Keratinocyte (primary cell): Measurements from ENCODE around the gene MICAL2. TPM values are rescaled to one million over a fixed set of nuclear protein-coding genes. Genes with fewer than 3 reads are reported as not detected.

Experiments
- DNase-seq: peaks from one replicate; pipeline ENCODE4 v3.0.0-alpha.2; 2011; ENCODE audit warnings: low read depth, missing footprints, low spot score
- FAIRE-seq: peaks from 2 replicates; lab custom pipeline; 2011; peaks lifted over from hg19 to GRCh38; lab: Jason Lieb, UNC
- H2AFZ ChIP-seq: 2 replicates; pipeline ENCODE4 v1.6.0; 2012; ENCODE audit warnings: low read length, control low read depth, inconsistent platforms; ENCODE audit not compliant: control insufficient read depth
- H3K27ac ChIP-seq: 2 replicates; pipeline ENCODE4 v1.5.1; 2011; ENCODE audit warnings: low read length; ENCODE audit not compliant: control insufficient read depth, insufficient read depth
- H3K27me3 ChIP-seq: 3 replicates; pipeline ENCODE4 v1.6.0; 2011; ENCODE audit warnings: low read length; ENCODE audit not compliant: control insufficient read depth, insufficient read depth; ENCODE audit errors: extremely low read depth
- H3K36me3 ChIP-seq, 2 experiments: 2 replicates in 1 of 2; 3 replicates in 1 of 2; pipeline ENCODE4 v1.5.1; 2011; ENCODE audit warnings: low read length in 2 of 2, mild to moderate bottlenecking in 1 of 2; ENCODE audit not compliant: control insufficient read depth in 2 of 2, insufficient read depth in 2 of 2; ENCODE audit errors: extremely low read depth in 1 of 2
- H3K4me1 ChIP-seq: 3 replicates; pipeline ENCODE4 v1.5.1; 2011; ENCODE audit warnings: low read length; ENCODE audit not compliant: control insufficient read depth, insufficient read depth; ENCODE audit errors: extremely low read depth
- H3K4me2 ChIP-seq: 3 replicates; pipeline ENCODE4 v1.6.0; 2011; ENCODE audit warnings: low read depth, low read length; ENCODE audit not compliant: control insufficient read depth, insufficient read depth; ENCODE audit errors: extremely low read depth
- H3K4me3 ChIP-seq, 3 experiments: fragments of 200-600 bp in 1 of 3; sonication (generic) in 1 of 3; 2 replicates in 2 of 3; 3 replicates in 1 of 3; pipeline ENCODE4 v1.5.1; 2011 to 2016; ENCODE audit warnings: low read length in 3 of 3, mild to moderate bottlenecking in 3 of 3, control low read depth in 2 of 3, inconsistent platforms in 1 of 3, low read depth in 1 of 3, mixed read lengths in 1 of 3, mixed run types in 1 of 3, moderate library complexity in 1 of 3; ENCODE audit not compliant: control insufficient read depth in 2 of 3, insufficient read depth in 2 of 3; ENCODE audit errors: extremely low read depth in 1 of 3
- H3K79me2 ChIP-seq: 2 replicates; pipeline ENCODE4 v1.6.0; 2012; ENCODE audit warnings: low read length; ENCODE audit not compliant: control insufficient read depth, insufficient read depth
- H3K9ac ChIP-seq: 3 replicates; pipeline ENCODE4 v1.6.0; 2011; ENCODE audit warnings: low read length; ENCODE audit not compliant: control insufficient read depth, insufficient read depth; ENCODE audit errors: extremely low read depth
- H3K9me1 ChIP-seq: 3 replicates; pipeline ENCODE4 v1.6.0; 2011; ENCODE audit warnings: low read length; ENCODE audit not compliant: control insufficient read depth, insufficient read depth; ENCODE audit errors: extremely low read depth
- H3K9me3 ChIP-seq: 2 replicates; pipeline ENCODE4 v1.5.1; 2012; ENCODE audit warnings: low read depth, low read length; ENCODE audit not compliant: control insufficient read depth
- H4K20me1 ChIP-seq: 3 replicates; pipeline ENCODE4 v1.6.0; 2011; ENCODE audit warnings: low read length; ENCODE audit not compliant: control insufficient read depth, insufficient read depth; ENCODE audit errors: extremely low read depth
- EZH2 ChIP-seq: IDR thresholded peaks from one replicate; pipeline ENCODE4 v1.6.1; 2012; ENCODE audit warnings: inconsistent platforms, mild to moderate bottlenecking, low read length, moderate library complexity
- dilution Hi-C: fragments of 300-500 bp; cut with MboI; formaldehyde crosslinking; loops from one replicate; pipeline ENCODE4 v1.7.0; 2020; ENCODE audit warnings: low sequenced_read_pairs; ENCODE audit not compliant: extremely low pct_ligation_motif_present
- polyA plus RNA-seq, 5 experiments: library from polyadenylated mRNA; depleted of rRNA in 3 of 5; stranded (reverse) in 3 of 5; stranded (forward) in 1 of 5; unstranded in 1 of 5; fragments of >200 nt; gene quantifications; 1 replicate in 1 of 5; 2 replicates in 3 of 5; 3 replicates in 1 of 5; pipeline versions ENCODE4 v1.2.1 to v1.2.3, GENCODE V29; 2011 to 2012; ENCODE audit warnings: missing spikeins in 2 of 5, low read depth in 1 of 5, low replicate concordance in 1 of 5
- TF ChIP-seq, protein P1 (sequence below), 3 experiments: IDR thresholded peaks in 1 of 3; conservative IDR thresholded peaks in 1 of 3; optimal IDR thresholded peaks in 1 of 3; 2 replicates in 2 of 3; 3 replicates in 1 of 3; pipeline versions ENCODE3 to v1.5.1; 2011; ENCODE audit warnings: low read length in 3 of 3, mild to moderate bottlenecking in 3 of 3, moderate library complexity in 2 of 3, control low read depth in 1 of 3, inconsistent platforms in 1 of 3; ENCODE audit not compliant: insufficient read depth in 2 of 3; ENCODE audit errors: extremely low read depth in 1 of 3

MICAL2 gene
- polyA plus RNA-seq, 1 donor (not counting 4 experiments of a cell fraction or from before 2014, with no cell fraction given): 83.9 TPM

DNA sequence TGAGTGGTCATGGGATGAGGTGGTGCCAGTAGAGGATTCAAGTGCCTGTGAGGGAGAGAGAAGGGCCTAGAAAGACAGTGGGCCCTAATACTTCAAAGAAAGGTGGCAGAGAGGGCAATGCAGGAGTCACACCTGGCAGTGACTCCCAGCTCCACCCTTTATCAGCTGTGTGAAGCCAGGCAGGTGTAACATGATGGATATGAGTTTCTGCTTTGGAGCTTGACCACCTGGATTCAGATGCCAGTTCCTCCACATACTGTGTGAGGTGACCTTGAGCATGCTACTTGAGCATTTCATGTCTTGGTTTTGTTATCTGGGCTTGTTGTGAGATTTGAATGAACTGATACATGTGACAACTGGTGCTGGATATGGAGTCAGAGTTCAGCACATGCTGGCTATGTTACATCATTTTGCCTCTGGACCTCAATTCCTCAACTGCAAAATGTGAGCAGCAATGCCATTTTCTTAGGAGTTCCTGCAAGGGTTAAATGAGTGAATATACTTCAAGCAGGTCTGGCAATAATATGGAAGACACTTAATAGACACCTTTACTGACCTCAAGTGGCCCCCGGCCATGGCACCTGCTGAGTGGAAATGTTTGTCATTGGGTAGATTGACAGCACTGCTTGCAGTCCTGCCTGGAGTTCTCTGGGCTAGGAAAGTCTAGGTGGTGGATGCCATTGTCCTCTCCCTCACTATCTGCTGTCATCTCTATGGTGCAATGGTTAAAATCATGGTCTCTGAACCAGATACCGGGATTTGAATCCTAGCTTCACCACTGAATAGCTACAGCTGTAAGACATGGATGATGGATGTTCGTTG is 83.3 kb downstream of the MICAL2 start:
- H3K27ac ChIP-seq: peak overlapping the region; percentile 18
- no peaks in the 10 kb centered on the region for H3K9me1 ChIP-seq
- no peak overlapping the region for H3K4me2 ChIP-seq
- TF ChIP-seq, protein P1, sequence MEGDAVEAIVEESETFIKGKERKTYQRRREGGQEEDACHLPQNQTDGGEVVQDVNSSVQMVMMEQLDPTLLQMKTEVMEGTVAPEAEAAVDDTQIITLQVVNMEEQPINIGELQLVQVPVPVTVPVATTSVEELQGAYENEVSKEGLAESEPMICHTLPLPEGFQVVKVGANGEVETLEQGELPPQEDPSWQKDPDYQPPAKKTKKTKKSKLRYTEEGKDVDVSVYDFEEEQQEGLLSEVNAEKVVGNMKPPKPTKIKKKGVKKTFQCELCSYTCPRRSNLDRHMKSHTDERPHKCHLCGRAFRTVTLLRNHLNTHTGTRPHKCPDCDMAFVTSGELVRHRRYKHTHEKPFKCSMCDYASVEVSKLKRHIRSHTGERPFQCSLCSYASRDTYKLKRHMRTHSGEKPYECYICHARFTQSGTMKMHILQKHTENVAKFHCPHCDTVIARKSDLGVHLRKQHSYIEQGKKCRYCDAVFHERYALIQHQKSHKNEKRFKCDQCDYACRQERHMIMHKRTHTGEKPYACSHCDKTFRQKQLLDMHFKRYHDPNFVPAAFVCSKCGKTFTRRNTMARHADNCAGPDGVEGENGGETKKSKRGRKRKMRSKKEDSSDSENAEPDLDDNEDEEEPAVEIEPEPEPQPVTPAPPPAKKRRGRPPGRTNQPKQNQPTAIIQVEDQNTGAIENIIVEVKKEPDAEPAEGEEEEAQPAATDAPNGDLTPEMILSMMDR (optimal IDR thresholded peaks at IDR 0.05 in 1 of 3, IDR thresholded peaks at IDR 0.05 in 1 of 3, conservative IDR thresholded peaks at IDR 0.05 in 1 of 3; ENCODE audit: extremely low read depth in 1 of 3, insufficient read depth in 2 of 3, low read length in 3 of 3): no peak
- TF ChIP-seq EZH2: no peak
- no peaks in the 10 kb centered on the region for H4K20me1 ChIP-seq
- FAIRE-seq (no peak), DNase-seq (no peak)
- H3K9ac ChIP-seq: no peak overlapping the region
- H3K4me1 ChIP-seq: peaks cover 48% of the 10 kb centered on the region
- H3K4me3 ChIP-seq: no peak overlapping the region
- H3K27me3 ChIP-seq: no peaks in the 10 kb centered on the region
- H3K9me3 ChIP-seq: no peaks in the 10 kb centered on the region
- H3K36me3 ChIP-seq: peaks cover 21 to 62% of the 10 kb centered on the region in 2 experiments
- peaks cover 76% of the 10 kb centered on the region for H3K79me2 ChIP-seq
- no peak overlapping the region for H2AFZ ChIP-seq
- dilution Hi-C loops: no loop called here

DNA sequence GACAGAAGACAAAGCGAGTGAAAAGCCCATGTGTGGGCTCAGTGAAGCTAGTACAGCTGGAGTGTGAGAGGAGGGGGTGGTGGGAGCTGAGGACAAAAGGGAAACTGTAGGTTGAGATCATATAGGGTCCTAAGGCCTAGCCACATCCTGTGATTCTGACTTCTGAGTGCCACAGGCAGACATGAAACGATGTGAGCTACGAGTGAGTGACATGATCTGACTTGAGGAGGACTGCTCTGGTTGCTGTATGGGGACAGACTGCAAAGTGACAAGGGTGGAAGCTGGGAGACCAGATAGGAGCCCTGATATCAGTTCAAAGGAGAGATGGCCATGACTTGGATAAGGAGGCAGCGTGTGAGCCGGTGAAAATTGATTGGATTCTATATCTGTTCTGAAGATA is 85.4 kb downstream of the MICAL2 start:
- no peaks in the 10 kb centered on the region for H3K9me1 ChIP-seq
- H3K9me3 ChIP-seq: no peaks in the 10 kb centered on the region
- no peak overlapping the region for H3K9ac ChIP-seq
- no peaks in the 10 kb centered on the region for H4K20me1 ChIP-seq
- H3K27me3 ChIP-seq: no peaks in the 10 kb centered on the region
- no peak overlapping the region for H2AFZ ChIP-seq
- H3K4me2 ChIP-seq: no peak overlapping the region
- H3K4me3 ChIP-seq: no peak overlapping the region
- peaks cover 86% of the 10 kb centered on the region for H3K79me2 ChIP-seq
- peaks cover 48% of the 10 kb centered on the region for H3K4me1 ChIP-seq
- H3K36me3 ChIP-seq: peaks cover 29 to 68% of the 10 kb centered on the region in 2 experiments
- H3K27ac ChIP-seq: no peak overlapping the region
- TF ChIP-seq, protein P1 (optimal IDR thresholded peaks at IDR 0.05 in 1 of 3, IDR thresholded peaks at IDR 0.05 in 1 of 3, conservative IDR thresholded peaks at IDR 0.05 in 1 of 3; ENCODE audit: extremely low read depth in 1 of 3, insufficient read depth in 2 of 3, low read length in 3 of 3): no peak
- no peak for TF ChIP-seq EZH2
- DNase-seq: no peak
- dilution Hi-C loops: no loop called here
- FAIRE-seq: no peak
